NCI-H2196 treated with DMSO at 0.1 percent for 48 hours (cell line): ENCODE data around the gene DOCK10.

Experiments
- DNase-seq: peaks from one replicate; lab custom pipeline; 2025; ENCODE audit not compliant: unreplicated experiment; lab: John Stamatoyannopoulos, UW

DOCK10 gene

GRCh38 chr2:224843141-224843540 lies 199.1 kb downstream of the DOCK10 start:
- no peak for DNase-seq

DNA sequence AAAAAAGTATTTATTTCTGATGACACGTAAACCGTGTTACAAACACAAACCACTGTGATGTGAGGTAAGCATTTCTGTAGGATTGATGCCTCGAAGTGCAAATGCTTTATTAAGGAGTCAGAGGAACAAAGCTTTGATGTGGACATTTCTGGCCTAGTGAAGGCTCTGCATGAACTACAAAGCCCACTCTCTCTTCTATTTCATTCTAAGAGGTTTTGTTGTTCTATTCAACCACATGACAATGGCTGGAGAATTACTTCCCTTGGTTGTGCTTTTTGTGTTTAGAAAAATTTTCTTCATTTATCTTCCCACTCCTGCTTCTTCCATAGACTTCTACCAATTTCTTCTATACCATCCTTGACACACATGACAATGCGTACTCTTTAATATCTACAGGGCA lies 200.4 kb downstream of the DOCK10 start:
- DNase-seq: no peak

- peak; percentile 31 for DNase-seq
Measured at GRCh38 chr2:224838335-224838734, 203.9 kb downstream of the DOCK10 start.

- no peak for DNase-seq
Measured at GRCh38 chr2:224837558-224837957, 204.7 kb downstream of the DOCK10 start.

DNA sequence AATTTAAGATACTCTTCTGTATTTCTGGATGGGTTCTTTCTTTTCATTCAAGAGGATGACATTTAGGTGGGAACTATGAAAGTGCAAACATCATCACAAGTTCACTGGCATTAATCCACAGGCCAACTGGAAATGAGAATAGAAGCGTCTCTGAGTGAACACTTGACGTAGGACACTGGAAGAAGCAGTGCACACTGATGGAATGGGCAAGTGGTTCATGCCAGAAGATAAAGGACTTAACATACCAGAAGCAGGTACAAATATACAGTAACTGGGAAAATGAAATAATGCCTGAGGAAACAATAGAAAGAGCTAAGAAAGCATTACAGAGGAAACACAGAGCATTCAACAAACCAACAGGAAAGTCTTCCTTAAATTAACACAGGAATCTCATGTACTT lies 205.2 kb downstream of the DOCK10 start:
- DNase-seq: no peak

GRCh38 chr2:224836263-224836662 lies 206.0 kb downstream of the DOCK10 start:
- DNase-seq: no peak

DNA sequence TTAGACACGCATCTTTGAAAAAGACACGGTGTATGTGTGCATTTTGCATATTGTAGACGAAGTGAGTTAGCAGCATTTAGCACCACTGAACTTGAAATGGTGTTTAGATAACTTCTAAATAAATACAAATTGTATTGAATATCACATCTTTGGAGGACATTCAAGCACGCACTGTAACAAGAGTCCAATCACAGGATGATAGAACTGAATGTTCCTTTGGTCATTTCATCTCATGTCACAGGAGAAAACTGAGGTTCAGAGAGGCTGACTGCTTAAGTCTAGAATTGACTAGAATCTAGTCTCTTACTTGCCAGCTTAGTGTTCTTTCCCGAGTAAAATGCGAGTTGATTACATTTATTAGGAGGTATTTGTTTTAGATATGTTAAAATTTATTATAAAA lies 206.9 kb downstream of the DOCK10 start:
- DNase-seq: no peak

DNA sequence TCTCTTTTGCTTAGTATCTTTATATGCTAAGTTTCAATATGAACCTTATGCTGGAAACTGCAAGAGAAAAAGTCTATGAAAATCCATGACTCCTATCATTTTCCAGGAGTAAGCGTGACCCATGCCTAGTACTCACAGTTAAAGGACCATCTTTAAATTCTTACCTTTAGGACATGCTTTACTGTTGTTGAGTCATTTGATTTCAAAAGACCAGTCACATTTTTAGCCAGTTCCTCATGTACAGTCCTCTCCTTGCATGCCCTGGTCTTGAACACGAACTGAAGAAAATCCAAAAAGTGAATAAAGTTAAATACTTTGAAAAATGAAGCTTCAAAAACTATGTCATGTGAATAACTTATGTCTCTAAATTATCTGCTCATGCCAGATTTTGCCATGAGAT lies 208.3 kb downstream of the DOCK10 start:
- DNase-seq: no peak

GRCh38 chr2:224832207-224832606 lies 210.1 kb downstream of the DOCK10 start:
- no peak for DNase-seq

DNA sequence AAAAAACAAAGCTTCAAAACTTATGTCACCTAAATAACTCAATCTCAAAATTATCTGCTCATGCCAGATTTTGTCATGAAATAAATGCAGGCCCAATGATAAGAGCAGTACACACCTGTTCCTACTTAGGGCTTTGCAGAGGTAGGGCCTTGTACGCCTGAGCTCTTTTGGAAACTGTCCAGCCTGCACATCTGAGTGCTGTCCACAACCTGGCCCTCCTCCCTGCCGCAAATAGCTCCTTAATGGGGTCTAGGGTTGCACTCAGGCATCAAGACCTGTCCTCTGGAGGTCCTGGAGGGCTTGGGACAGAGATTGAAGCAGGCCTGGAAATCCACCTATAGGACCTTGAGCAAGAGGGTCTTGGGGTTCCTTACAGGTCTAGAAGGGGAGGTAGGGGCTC lies 210.7 kb downstream of the DOCK10 start:
- DNase-seq: no peak

DNA sequence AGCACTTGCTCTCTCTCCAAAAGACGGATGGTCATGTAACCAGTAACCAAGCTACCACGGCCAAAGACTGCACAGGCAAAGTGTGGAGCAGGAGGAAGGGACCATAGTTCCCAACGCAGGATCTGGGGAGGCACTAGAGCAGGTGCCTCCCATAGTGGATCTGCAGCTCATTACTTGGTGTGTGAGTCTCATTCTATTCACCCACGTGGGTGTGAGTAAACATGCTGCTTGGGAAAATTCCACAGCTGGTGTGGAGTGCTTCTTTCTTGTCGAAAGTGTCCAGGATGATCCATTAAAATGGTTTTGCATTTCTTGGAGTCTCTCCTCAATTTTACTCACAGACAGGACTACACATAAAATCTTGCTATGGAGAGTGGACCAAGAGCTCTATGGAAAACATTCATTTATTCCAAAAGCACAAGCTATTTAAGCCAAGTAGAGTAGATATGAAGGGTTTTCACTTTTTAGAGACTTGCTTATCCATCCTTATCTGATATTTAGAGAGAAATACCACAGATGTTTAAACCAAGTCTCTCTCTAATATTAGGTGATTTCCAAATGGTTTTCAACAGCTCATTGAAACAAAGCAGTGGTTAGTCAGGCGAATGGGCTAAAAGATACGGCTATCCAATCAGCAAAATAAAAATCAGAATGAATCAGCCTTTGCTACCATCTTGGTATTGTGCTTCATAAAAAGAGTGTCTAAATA lies 221.8 kb downstream of the DOCK10 start:
- no peak for DNase-seq

DNA sequence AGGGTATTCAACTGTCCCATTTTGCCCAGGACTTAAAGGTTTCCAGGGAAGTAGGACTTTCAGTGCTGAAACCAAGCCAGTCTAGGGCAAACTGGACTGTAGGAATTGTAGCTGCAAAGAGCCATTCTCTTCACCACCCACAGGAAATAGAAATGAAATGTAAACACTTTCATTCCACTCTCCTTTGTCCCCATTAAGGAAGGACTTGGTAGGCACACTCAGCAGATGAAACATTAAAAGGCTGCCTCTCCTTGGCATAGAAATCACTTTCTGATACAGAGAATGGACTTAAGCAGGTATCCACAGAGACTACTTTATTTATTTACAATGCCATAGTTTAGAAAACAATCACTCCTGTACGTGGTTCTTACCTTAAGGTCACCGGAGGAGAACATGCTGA lies 223.2 kb downstream of the DOCK10 start:
- DNase-seq: peak; percentile 31

- DNase-seq: no peak
Measured at GRCh38 chr2:224817676-224818075, 224.6 kb downstream of the DOCK10 start.

- no peak for DNase-seq
Measured at GRCh38 chr2:224816816-224817215, 225.5 kb downstream of the DOCK10 start.

DNA sequence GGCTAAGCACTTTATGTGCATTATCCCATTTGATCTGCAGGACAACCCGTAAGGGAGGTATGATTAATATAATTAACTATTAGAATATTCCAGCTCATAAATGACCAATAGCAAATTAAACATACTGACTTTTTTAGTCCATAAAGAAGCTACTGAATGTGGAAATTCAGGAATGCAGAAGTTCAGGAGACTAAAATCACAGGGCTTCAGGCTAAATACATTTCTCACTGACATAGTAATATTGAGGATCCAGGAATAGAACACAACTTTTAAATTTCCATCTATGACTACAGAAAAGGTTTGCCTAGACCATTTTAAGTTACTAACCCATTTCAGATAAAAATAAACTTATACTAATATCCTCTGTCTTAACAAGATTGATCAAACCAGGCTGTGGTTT lies 228.7 kb downstream of the DOCK10 start:
- DNase-seq: no peak

DNA sequence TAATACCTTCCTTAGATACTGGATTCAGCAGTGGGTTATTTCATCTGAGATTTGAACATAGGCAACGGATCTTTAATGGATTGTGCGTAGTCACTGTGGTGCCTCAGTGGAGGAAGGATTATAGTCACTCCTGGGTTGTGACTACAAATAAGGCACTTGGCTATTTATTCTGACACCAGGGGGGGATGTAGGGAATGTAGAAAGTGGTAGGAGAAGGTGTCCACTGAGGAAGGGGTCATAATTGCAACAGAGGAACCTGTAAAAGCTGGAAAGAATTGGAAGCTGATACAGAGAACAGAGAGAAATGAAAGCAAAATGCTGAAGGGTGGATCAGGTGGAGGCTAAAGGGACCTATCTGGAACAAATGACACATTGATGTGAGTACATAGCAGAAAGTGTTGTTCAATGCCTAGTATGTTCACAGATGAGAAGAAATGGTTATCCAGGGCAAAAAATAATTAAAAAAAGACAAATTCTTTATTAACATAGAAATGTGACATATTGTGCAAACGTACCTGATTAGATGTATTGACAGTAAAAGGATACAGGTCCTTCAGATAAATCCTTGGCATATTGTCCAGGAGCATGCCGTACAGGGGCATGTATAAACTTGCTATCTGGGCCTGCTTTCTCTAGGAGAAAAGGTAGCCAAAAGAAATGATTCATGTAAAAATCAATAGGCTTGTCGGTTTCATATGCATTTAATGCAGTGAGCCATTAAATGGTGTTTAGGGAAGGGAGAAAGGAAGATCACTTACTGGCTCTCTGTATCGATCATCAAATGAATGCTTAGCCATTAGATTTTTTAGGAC lies 234.9 kb downstream of the DOCK10 start:
- DNase-seq: no peak

DNA sequence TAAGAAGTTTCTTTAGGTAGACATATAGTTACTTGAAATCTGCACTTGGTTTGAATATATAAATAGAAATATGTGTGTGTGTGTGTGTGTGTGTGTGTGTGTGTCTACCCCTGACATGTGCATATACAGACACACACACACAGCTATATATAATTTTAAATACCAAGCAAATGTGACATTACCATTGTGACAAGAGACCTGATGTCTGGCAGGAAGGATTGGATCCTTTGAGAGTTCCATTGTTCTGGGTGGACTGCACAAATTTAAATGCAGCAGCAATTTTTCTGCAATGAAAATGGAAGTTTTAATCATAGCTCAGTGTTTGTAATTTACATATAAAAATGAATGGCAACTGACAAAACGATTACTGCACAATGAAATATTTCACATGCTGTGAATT lies 238.3 kb downstream of the DOCK10 start:
- DNase-seq: no peak

DNA sequence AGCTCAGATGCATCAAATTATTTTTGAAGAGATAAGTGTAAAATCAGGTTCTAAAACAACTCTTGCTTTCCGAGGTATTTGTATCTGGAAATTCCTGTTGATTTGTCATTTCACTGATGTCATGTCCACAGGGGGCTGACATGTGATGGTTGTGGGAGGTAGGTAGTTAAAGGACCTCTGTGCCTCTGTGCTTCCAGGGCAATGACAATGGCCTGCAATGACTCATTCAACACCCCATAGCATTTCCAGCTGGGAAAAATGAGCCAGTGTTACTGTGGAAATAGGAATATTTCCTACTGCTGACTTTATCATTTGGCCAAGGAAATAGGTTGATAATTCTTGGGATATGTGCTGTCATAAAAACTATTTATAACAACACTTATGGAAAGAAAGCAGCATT lies 239.9 kb downstream of the DOCK10 start:
- DNase-seq: no peak

DNA sequence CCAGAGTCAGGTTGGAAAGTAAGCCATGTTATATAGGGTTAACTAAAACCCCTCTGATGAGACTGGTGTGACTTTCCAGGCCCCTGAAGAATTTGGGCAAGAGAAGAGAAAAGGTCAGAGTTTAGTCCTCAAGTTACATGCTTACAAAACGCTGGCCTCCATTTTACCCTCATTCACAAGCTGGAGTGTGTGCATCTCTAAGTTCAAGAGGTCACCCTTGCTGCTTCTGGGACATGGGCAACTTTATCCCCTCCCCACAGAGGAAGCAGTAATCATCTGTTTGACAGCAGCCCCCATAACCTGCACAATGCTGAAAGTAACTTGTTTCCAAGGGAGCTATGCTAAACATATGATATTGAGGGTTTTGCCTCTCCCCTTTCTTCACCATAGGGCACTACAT lies 240.9 kb downstream of the DOCK10 start:
- no peak for DNase-seq

GRCh38 chr2:224799691-224800090 lies 242.6 kb downstream of the DOCK10 start:
- no peak for DNase-seq

DNA sequence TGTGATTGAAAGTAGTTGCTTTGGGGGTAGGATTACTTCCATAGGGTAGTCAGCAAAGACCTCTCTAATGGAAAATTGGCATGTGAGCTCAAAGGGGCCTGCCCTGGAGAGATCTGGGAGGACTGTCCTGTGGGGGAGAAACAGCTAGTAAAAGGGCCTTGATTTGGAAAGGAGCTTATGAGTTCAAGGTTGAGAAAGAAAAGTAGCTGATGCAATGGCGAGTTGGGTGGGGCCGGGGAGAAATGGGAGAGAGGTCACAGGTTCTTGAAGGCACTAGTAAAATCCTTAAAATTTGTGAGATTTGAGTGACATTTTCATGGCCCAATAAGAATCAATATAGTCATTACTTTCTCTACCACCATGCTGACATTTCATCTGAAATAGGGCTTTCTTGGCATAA lies 244.1 kb downstream of the DOCK10 start:
- no peak for DNase-seq

DNA sequence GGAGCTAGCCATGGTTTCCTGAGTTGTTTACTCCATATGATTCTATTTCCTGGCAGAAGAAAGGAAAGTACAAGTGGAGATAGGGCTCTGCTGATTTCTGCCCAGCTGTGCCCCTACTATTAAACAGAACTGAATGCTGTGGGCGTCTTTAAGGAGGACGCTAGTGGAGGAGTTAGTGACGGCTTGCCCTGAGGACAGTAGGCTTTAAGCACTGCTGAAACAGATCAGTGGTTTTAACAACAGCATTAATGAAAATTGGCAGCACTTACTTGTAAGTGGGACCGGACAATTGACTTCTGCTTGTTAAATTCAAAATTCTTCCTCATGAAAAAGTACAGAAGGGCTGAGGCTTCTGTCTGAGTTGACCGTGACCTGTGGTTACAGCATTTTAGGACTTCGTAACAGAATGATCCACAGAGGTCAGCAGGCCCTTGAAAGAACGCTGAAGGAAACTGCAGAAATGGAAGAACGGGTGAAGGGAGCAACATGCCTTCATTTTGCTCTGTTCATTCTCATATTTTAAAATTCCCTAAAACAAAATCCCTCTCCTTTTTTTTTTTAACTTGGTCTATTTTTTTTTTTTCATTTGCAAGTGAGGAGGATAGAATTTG lies 245.5 kb downstream of the DOCK10 start:
- no peak for DNase-seq
